ENCODE results near the gene PPP1R9B. TPM values are rescaled to one million over a fixed set of nuclear protein-coding genes. Genes with fewer than 3 reads are reported as not detected.

The PPP1R9B gene
- total RNA-seq, 3 donors from 2014 or later (not counting 1 experiment from before 2014, with no cell fraction given): 124 to 162 (median 135) TPM

GRCh38 chr17:50171371-50172071 is 21.0 kb upstream of the PPP1R9B start:
- H3K9me3 ChIP-seq (ENCODE audit: control insufficient read depth, insufficient read depth, low read length): no peaks in the 10 kb centered on the region
- no peaks in the 10 kb centered on the region for H3K9me3 Mint-ChIP-seq
- no peak overlapping the region for H3K4me3 Mint-ChIP-seq
- H3K27me3 Mint-ChIP-seq (ENCODE audit: low read depth in 2 of 2): peaks cover 0 to 6% of the 10 kb centered on the region in 2 donors
- H3K4me3 ChIP-seq (ENCODE audit: low read length): no peak overlapping the region
- peaks cover 12% of the 10 kb centered on the region in 2 donors for H3K4me1 Mint-ChIP-seq
- DNase-seq: no peak
- H3K36me3 ChIP-seq (ENCODE audit: control insufficient read depth, insufficient read depth, low read length): no peaks in the 10 kb centered on the region
- H3K27me3 ChIP-seq (ENCODE audit: control insufficient read depth, insufficient read depth, low read length): no peaks in the 10 kb centered on the region
- no peaks in the 10 kb centered on the region for H3K36me3 Mint-ChIP-seq
- WGBS (ENCODE audit: insufficient coverage): 89% methylated on average over 17 of the region's 17 CpGs
- H3K27ac ChIP-seq (ENCODE audit: low read length): no peak overlapping the region
- no peak overlapping the region for H3K27ac Mint-ChIP-seq
- no peak for TF ChIP-seq CTCF (IDR thresholded peaks at IDR 0.05)
- peaks cover 16% of the 10 kb centered on the region for H3K4me1 ChIP-seq (ENCODE audit: control insufficient read depth, insufficient read depth, low read length)
- intact Hi-C loops (cut with micrococcal nuclease): no loop called here
- no peak for ATAC-seq

- peaks cover 0 to 6% of the 10 kb centered on the region in 2 donors for H3K27me3 Mint-ChIP-seq (ENCODE audit: low read depth in 2 of 2)
- TF ChIP-seq CTCF (IDR thresholded peaks at IDR 0.05): no peak
- DNase-seq: no peak
- no peak overlapping the region for H3K4me3 Mint-ChIP-seq
- no peak overlapping the region for H3K27ac Mint-ChIP-seq
- no peaks in the 10 kb centered on the region for H3K36me3 ChIP-seq (ENCODE audit: control insufficient read depth, insufficient read depth, low read length)
- H3K4me3 ChIP-seq (ENCODE audit: low read length): no peak overlapping the region
- WGBS (ENCODE audit: insufficient coverage): 85% methylated on average over 8 of the region's 10 CpGs
- H3K27ac ChIP-seq (ENCODE audit: low read length): no peak overlapping the region
- no peaks in the 10 kb centered on the region for H3K9me3 ChIP-seq (ENCODE audit: control insufficient read depth, insufficient read depth, low read length)
- intact Hi-C loops (cut with micrococcal nuclease): no loop called here
- H3K4me1 ChIP-seq (ENCODE audit: control insufficient read depth, insufficient read depth, low read length): peaks cover 16% of the 10 kb centered on the region
- no peak for ATAC-seq
- H3K27me3 ChIP-seq (ENCODE audit: control insufficient read depth, insufficient read depth, low read length): no peaks in the 10 kb centered on the region
- H3K4me1 Mint-ChIP-seq: peaks cover 12% of the 10 kb centered on the region in 2 donors
- H3K36me3 Mint-ChIP-seq: no peaks in the 10 kb centered on the region
- no peaks in the 10 kb centered on the region for H3K9me3 Mint-ChIP-seq
Measured at GRCh38 chr17:50170662-50171370, 20.3 kb upstream of the PPP1R9B start.

- no peaks in the 10 kb centered on the region for H3K36me3 Mint-ChIP-seq
- H3K4me3 ChIP-seq (ENCODE audit: low read length): no peak overlapping the region
- H3K27ac Mint-ChIP-seq: peak overlapping the region; percentile 73 to 74
- H3K4me1 ChIP-seq (ENCODE audit: control insufficient read depth, insufficient read depth, low read length): peaks cover 16% of the 10 kb centered on the region
- H3K36me3 ChIP-seq (ENCODE audit: control insufficient read depth, insufficient read depth, low read length): no peaks in the 10 kb centered on the region
- H3K4me1 Mint-ChIP-seq: peaks cover 12% of the 10 kb centered on the region in 2 donors
- WGBS (ENCODE audit: insufficient coverage): 92% methylated on average over 9 of the region's 9 CpGs
- H3K27me3 ChIP-seq (ENCODE audit: control insufficient read depth, insufficient read depth, low read length): no peaks in the 10 kb centered on the region
- DNase-seq (no peak), ATAC-seq (no peak)
- no peak overlapping the region for H3K27ac ChIP-seq (ENCODE audit: low read length)
- no peak for TF ChIP-seq CTCF (IDR thresholded peaks at IDR 0.05)
- H3K9me3 ChIP-seq (ENCODE audit: control insufficient read depth, insufficient read depth, low read length): no peaks in the 10 kb centered on the region
- intact Hi-C loops (cut with micrococcal nuclease): loop anchor here (5.0 kb wide), 1 partner anchor 38 kb away; the partner anchor contains the start of gene SAMD14
- H3K27me3 Mint-ChIP-seq (ENCODE audit: low read depth in 2 of 2): peaks cover 0 to 8% of the 10 kb centered on the region in 2 donors
- no peaks in the 10 kb centered on the region for H3K9me3 Mint-ChIP-seq
- H3K4me3 Mint-ChIP-seq: no peak overlapping the region
Measured at GRCh38 chr17:50169881-50170459, 19.5 kb upstream of the PPP1R9B start.
